EL (cell line): ENCODE results near the gene SPRR2F.

Source experiments
- DNase-seq: peaks from one replicate; pipeline ENCODE4 v3.0.0-alpha.2; 2016

SPRR2F gene

DNA sequence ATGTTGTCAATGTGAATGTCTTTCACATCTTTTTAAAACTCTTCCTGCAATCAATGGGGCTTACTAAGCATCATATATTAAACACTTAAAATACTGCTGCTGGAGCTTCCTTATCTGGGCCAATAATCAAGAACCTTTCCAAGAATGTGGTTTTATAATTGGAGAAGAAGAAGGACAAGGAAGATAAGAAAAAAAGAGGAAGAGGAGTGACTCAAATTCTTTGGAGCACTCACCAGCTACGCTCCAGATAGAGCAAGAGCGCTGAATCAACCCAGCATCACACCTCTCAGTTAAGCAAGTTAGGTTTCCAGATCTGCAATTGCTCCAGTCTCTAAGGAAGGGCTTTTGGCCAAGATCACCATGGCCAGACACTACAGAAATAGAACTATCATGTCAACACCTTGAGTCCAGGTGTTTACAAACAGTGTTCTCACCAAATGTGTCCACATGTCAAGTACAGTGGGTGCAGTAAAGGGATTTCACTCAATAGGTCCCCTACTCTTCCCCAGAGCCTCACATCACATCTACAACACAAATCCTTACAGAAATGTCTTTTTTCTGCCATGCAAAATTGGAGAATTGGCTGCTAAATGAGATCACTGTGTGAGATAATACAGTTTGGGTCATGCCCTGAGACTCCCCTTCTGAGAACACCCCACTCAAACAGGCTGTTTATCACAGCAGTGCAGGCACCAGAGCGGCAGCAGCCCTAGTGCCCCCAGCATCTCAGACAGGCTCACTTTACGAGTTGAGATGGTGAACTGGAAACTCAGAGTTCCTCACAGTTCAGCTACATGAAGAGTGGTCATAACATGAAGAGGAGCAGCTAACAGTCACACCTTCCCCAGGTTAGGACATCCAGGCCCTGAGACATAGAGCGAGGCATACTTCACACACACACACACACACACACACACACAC lies 40.2 kb downstream of the SPRR2F start:
- DNase-seq, result no peak

DNA sequence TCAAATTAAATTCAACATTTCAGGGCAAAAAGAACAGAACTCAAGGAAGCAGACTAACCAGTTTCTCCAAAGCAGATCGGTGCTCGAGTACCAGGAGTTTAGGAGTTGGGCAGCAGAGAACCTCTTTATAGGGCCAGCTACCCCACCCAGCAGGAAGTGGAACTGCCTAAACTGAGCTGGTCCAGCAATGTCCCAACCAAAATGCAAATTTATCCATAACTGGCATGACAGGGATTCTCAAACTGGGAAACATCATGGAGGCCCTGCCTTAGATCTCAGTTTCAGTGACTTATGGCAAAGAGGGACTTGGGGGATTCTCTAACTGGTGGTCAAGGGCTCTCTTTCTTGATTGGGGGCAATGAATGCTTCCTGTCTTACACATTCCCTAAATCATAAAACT lies 41.8 kb downstream of the SPRR2F start, which contains the start of gene SPRR2B:
Gene SPRR2B (minus strand): TSS at position 101 of the 400 bp plus-strand sequence. CDS start 772 bp downstream, outside the sequence.
- DNase-seq, result no peak

DNA sequence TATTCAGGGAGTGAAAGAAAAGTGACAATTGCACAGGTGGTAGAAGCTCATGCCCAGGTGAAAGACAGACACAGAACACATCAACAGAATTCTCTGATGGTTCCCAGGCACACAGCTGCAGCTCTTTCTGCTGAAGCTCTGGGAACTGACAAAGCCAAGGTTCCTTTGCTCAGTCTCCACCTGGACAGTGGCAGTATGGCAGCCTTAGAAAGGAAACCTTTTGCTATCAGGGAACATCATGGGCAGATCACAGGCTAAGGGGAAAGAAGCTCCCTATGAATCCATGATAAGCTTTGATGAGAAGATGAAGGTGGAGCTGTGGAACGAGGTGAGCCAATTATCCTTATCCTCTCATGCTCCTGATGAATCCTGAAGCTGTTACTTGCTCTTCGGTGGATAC lies 43.1 kb downstream of the SPRR2F start:
- DNase-seq, result no peak
